Vagina (tissue), 2 donors: ENCODE results near the gene RSF1.

Experiments used
- CTCF ChIP-seq, 3 experiments: fragments of 450-650 bp in 2 of 3; fragments of 200-600 bp in 1 of 3; sonication (generic) in 1 of 3; IDR thresholded peaks; one replicate each; pipeline ENCODE4 v1.5.1; 2017 to 2019; ENCODE audit warnings: antibody characterized with exemption in 3 of 3, mild to moderate bottlenecking in 2 of 3, moderate library complexity in 2 of 3
- POLR2A ChIP-seq, 2 donors: fragments of 450-650 bp; IDR thresholded peaks; one replicate each; pipeline ENCODE4 v1.6.1; 2017; ENCODE audit warnings: antibody characterized with exemption in 2 of 2, mild to moderate bottlenecking in 2 of 2, moderate library complexity in 2 of 2
- POLR2AphosphoS5 ChIP-seq, 2 donors: sonication (generic); formaldehyde crosslinking; IDR thresholded peaks; one replicate each; pipeline ENCODE4 v1.9.0; 2017; ENCODE audit warnings: antibody characterized with exemption in 2 of 2, mild to moderate bottlenecking in 2 of 2, low read depth in 1 of 2; ENCODE audit not compliant: insufficient read depth in 1 of 2

- TF ChIP-seq CTCF (IDR thresholded peaks at IDR 0.05), result no peak
- no peak for TF ChIP-seq POLR2AphosphoS5 (IDR thresholded peaks at IDR 0.05; ENCODE audit: insufficient read depth in 1 of 2, low read depth in 1 of 2)
- TF ChIP-seq POLR2A (IDR thresholded peaks at IDR 0.05), result no peak
Measured at GRCh38 chr11:77705195-77705875, 115.2 kb downstream of the RSF1 start.
